ENCODE data around the gene KCNK10.

GRCh38 chr14:88189417-88190191, 133.5 kb downstream of the KCNK10 start:
- TF ChIP-seq EZH2 (IDR thresholded peaks at IDR 0.05; ENCODE audit: insufficient read depth, poor library complexity, severe bottlenecking): no peak
- TF ChIP-seq EZH2phosphoT487 (IDR thresholded peaks at IDR 0.05; ENCODE audit: insufficient read depth, low read depth): no peak

All from GM23248 (cell line).